ENCODE results near the gene SKOR2. TPM values are rescaled to one million over a fixed set of nuclear protein-coding genes. Genes with fewer than 3 reads are reported as not detected.
"Not testable (repeated sequence)": the region's sequence is repeated elsewhere in the genome, so short reads cannot be mapped to it uniquely, and the experiment has no call there.

SKOR2 gene
- total RNA-seq, 3 donors from 2014 or later = not detected

- Mint-ChIP-seq H3K36me3 (ENCODE audit: insufficient read depth) (peaks cover 29% of the 10 kb centered on the region), H3K4me1 (ENCODE audit: low read depth) (peaks cover 14% of the 10 kb centered on the region)
- DNase-seq; H3K4me3 Mint-ChIP-seq; H3K9me3 Mint-ChIP-seq; ATAC-seq; H3K27me3 Mint-ChIP-seq (ENCODE audit: low read depth): not testable (repeated sequence)
These were observed 93.1 kb downstream of the SKOR2 start for GRCh38 chr18:47158404-47158803.

Other genes starting within 250 kb of the SKOR2 start
- gene ELOA2, start 216.0 kb downstream of the SKOR2 start, total RNA-seq = not detected
- gene HDHD2, start 101.2 kb downstream of the SKOR2 start, total RNA-seq = 10 to 100 TPM; 14.8 to 28.8 (median 20.8) TPM
- 10 to 100 TPM; 14.4 to 17.4 (median 15.6) TPM for gene IER3IP1, start 75.3 kb downstream of the SKOR2 start, total RNA-seq